ENCODE results near the gene PPP2R5E. TPM values are rescaled to one million over a fixed set of nuclear protein-coding genes. Genes with fewer than 3 reads are reported as not detected.

Gene PPP2R5E
- total and polyA plus RNA-seq, 2 of the 8 experiments (the other 6 are each of a cell fraction or from before 2014, with no cell fraction given), result 6.8 to 64.6 TPM

DNA sequence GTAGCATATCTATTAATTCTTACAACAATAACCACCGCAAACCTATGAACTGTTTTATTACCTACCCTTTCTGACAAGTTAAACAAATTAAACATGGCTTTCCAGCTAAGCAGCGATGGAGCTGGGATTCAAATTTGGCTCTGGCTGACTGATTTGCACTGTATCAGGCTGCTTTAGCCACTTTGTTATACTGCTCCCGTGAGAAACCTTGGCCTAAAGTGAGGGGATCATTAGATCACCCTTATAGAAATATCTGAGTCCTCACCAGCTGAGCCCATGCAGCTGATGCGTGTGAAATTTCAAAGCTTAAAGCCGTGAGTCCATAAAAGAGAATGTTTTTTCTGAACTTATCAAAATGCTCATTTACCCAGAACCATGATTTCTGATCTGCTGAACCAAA lies 216.3 kb downstream of the PPP2R5E start (continued):
- no peak for TF ChIP-seq RAD21 (IDR thresholded peaks at IDR 0.05 in 1 of 2, conservative IDR thresholded peaks at IDR 0.05 in 1 of 2; ENCODE audit: low read depth in 2 of 2, low read length in 2 of 2)
- no peak for TF ChIP-seq CBX5 (IDR thresholded peaks at IDR 0.05; ENCODE audit: low read depth, low read length)
- TF ChIP-seq EZH2 (IDR thresholded peaks at IDR 0.05; ENCODE audit: low read depth, low read length, severe bottlenecking), result no peak
- TF ChIP-seq CREB1 (IDR thresholded peaks at IDR 0.05), result no peak

Measured in H1 (cell line).